A549 (cell line): ENCODE measurements around the gene SPSB2.

Experiments
- BCL3 ChIP-seq: fragments of >200 bp; sonication (Bioruptor Twin); formaldehyde crosslinking; IDR thresholded peaks from 3 replicates; pipeline ENCODE4 v1.6.1; 2016
- CTCF ChIP-seq: fragments of >200 bp; sonication (Bioruptor Twin); formaldehyde crosslinking; IDR thresholded peaks from 3 replicates; pipeline ENCODE4 v1.5.1; 2016
- MAZ ChIP-seq: fragments of 150-350 bp; IDR thresholded peaks from 2 replicates; pipeline ENCODE4 v1.6.1; 2014; ENCODE audit warnings: antibody characterized with exemption, low read depth, low read length, borderline replicate concordance
- PHF8 ChIP-seq: fragments of 200-600 bp; sonication (generic); IDR thresholded peaks from 2 replicates; pipeline ENCODE4 v1.6.1; 2016; ENCODE audit warnings: low read depth, mild to moderate bottlenecking, antibody characterized with exemption, moderate library complexity, borderline replicate concordance
- POLR2A ChIP-seq: IDR thresholded peaks from 2 replicates; pipeline ENCODE4 v1.6.1; 2012; ENCODE audit warnings: mild to moderate bottlenecking, low read length
- RNF2 ChIP-seq: fragments of 200-600 bp; sonication (generic); IDR thresholded peaks from 2 replicates; pipeline ENCODE4 v1.6.1; 2016; ENCODE audit warnings: low read depth, mild to moderate bottlenecking, antibody characterized with exemption, moderate library complexity, borderline replicate concordance
- ZFP36 ChIP-seq: fragments of 450-650 bp; IDR thresholded peaks from 2 replicates; pipeline ENCODE4 v1.6.1; 2014; ENCODE audit warnings: borderline replicate concordance; ENCODE audit not compliant: partially characterized antibody

- TF ChIP-seq BCL3 (no peak), CTCF (no peak), POLR2A (no peak; the same call in 1 of the 2 replicates), RNF2 (no peak), ZFP36 (no peak), MAZ (no peak), PHF8 (no peak)
These were observed 4.7 kb downstream of the SPSB2 start for GRCh38 chr12:6868211-6869048.
